ENCODE measurements around the gene ANKS4B.

GRCh38 chr16:21257284-21257683 is 23.8 kb downstream of the ANKS4B start:
- TF ChIP-seq JUN (CRISPR knock-in tag; IDR thresholded peaks at IDR 0.05) (no peak), ZNF512 (CRISPR knock-in tag; IDR thresholded peaks at IDR 0.05; ENCODE audit: borderline replicate concordance) (no peak), CTCF (IDR thresholded peaks at IDR 0.05) (no peak), ZNF232 (CRISPR knock-in tag; IDR thresholded peaks at IDR 0.05) (no peak), ZNF396 (CRISPR knock-in tag; IDR thresholded peaks at IDR 0.05; ENCODE audit: borderline replicate concordance) (no peak), ATF2 (CRISPR knock-in tag; IDR thresholded peaks at IDR 0.05; ENCODE audit: borderline replicate concordance, low read depth) (no peak), USF2 (CRISPR knock-in tag; IDR thresholded peaks at IDR 0.05) (no peak), CREB1 (CRISPR knock-in tag; IDR thresholded peaks at IDR 0.05) (no peak), NR2C2 (CRISPR knock-in tag; IDR thresholded peaks at IDR 0.05) (no peak), E2F5 (CRISPR knock-in tag; IDR thresholded peaks at IDR 0.05) (no peak), MXD4 (CRISPR knock-in tag; IDR thresholded peaks at IDR 0.05; ENCODE audit: borderline replicate concordance) (no peak)

Data from WTC11 (cell line).